ENCODE measurements around the gene R3HDML.

Gene R3HDML

GRCh38 chr20:44364068-44364467 is 27.2 kb downstream of the R3HDML start:
- Mint-ChIP-seq H3K4me3 (no peak overlapping the region), H3K9me3 (no peaks in the 10 kb centered on the region), H3K36me3 (ENCODE audit: low read depth) (no peaks in the 10 kb centered on the region), H3K4me1 (ENCODE audit: low read depth) (no peaks in the 10 kb centered on the region), H3K27ac (no peak overlapping the region), H3K27me3 (ENCODE audit: low read depth) (peaks cover 6% of the 10 kb centered on the region)

GRCh38 chr20:44364780-44365179 is 27.9 kb downstream of the R3HDML start:
- Mint-ChIP-seq H3K9me3 (no peaks in the 10 kb centered on the region), H3K27me3 (ENCODE audit: low read depth) (peaks cover 6% of the 10 kb centered on the region), H3K36me3 (ENCODE audit: low read depth) (no peaks in the 10 kb centered on the region), H3K27ac (no peak overlapping the region), H3K4me1 (ENCODE audit: low read depth) (no peaks in the 10 kb centered on the region), H3K4me3 (no peak overlapping the region)

GRCh38 chr20:44367746-44368145 is 30.9 kb downstream of the R3HDML start:
- H3K4me3 Mint-ChIP-seq = no peak overlapping the region
- H3K9me3 Mint-ChIP-seq = no peaks in the 10 kb centered on the region
- no peaks in the 10 kb centered on the region for H3K4me1 Mint-ChIP-seq (ENCODE audit: low read depth)
- no peak overlapping the region for H3K27ac Mint-ChIP-seq
- no peaks in the 10 kb centered on the region for H3K36me3 Mint-ChIP-seq (ENCODE audit: low read depth)
- peaks cover 3% of the 10 kb centered on the region for H3K27me3 Mint-ChIP-seq (ENCODE audit: low read depth)

GRCh38 chr20:44370639-44371218 is 33.9 kb downstream of the R3HDML start:
- Mint-ChIP-seq H3K27ac (no peak overlapping the region), H3K4me1 (ENCODE audit: low read depth) (no peaks in the 10 kb centered on the region), H3K27me3 (ENCODE audit: low read depth) (peaks cover 5% of the 10 kb centered on the region), H3K4me3 (no peak overlapping the region), H3K9me3 (no peaks in the 10 kb centered on the region), H3K36me3 (ENCODE audit: low read depth) (no peaks in the 10 kb centered on the region)

- H3K27ac Mint-ChIP-seq = no peak overlapping the region
- H3K36me3 Mint-ChIP-seq (ENCODE audit: low read depth) = no peaks in the 10 kb centered on the region
- H3K4me1 Mint-ChIP-seq (ENCODE audit: low read depth) = no peaks in the 10 kb centered on the region
- H3K9me3 Mint-ChIP-seq = no peaks in the 10 kb centered on the region
- H3K27me3 Mint-ChIP-seq (ENCODE audit: low read depth) = peaks cover 4% of the 10 kb centered on the region
- no peak overlapping the region for H3K4me3 Mint-ChIP-seq
These were observed 45.8 kb downstream of the R3HDML start for GRCh38 chr20:44382641-44383040.

- Mint-ChIP-seq H3K9me3 (no peaks in the 10 kb centered on the region), H3K27ac (no peak overlapping the region), H3K4me1 (ENCODE audit: low read depth) (peaks cover 2% of the 10 kb centered on the region), H3K36me3 (ENCODE audit: low read depth) (no peaks in the 10 kb centered on the region), H3K27me3 (ENCODE audit: low read depth) (peaks cover 15% of the 10 kb centered on the region), H3K4me3 (no peak overlapping the region)
These were observed 47.7 kb downstream of the R3HDML start for GRCh38 chr20:44384423-44385027.

- Mint-ChIP-seq H3K36me3 (ENCODE audit: low read depth) (no peaks in the 10 kb centered on the region), H3K27ac (no peak overlapping the region), H3K27me3 (ENCODE audit: low read depth) (peaks cover 13% of the 10 kb centered on the region), H3K4me1 (ENCODE audit: low read depth) (peaks cover 2% of the 10 kb centered on the region), H3K9me3 (no peaks in the 10 kb centered on the region), H3K4me3 (no peak overlapping the region)
These were observed 51.7 kb downstream of the R3HDML start for GRCh38 chr20:44388466-44389023.

GRCh38 chr20:44389871-44390270 is 53.0 kb downstream of the R3HDML start:
- peaks cover 2% of the 10 kb centered on the region for H3K4me1 Mint-ChIP-seq (ENCODE audit: low read depth)
- H3K27ac Mint-ChIP-seq = no peak overlapping the region
- H3K36me3 Mint-ChIP-seq (ENCODE audit: low read depth) = no peaks in the 10 kb centered on the region
- H3K9me3 Mint-ChIP-seq = no peaks in the 10 kb centered on the region
- H3K4me3 Mint-ChIP-seq = no peak overlapping the region
- peaks cover 13% of the 10 kb centered on the region for H3K27me3 Mint-ChIP-seq (ENCODE audit: low read depth)

GRCh38 chr20:44390280-44390679 is 53.4 kb downstream of the R3HDML start:
- no peak overlapping the region for H3K4me3 Mint-ChIP-seq
- H3K9me3 Mint-ChIP-seq = no peaks in the 10 kb centered on the region
- H3K27ac Mint-ChIP-seq = no peak overlapping the region
- H3K4me1 Mint-ChIP-seq (ENCODE audit: low read depth) = peaks cover 2% of the 10 kb centered on the region
- no peaks in the 10 kb centered on the region for H3K36me3 Mint-ChIP-seq (ENCODE audit: low read depth)
- H3K27me3 Mint-ChIP-seq (ENCODE audit: low read depth) = peaks cover 13% of the 10 kb centered on the region

- Mint-ChIP-seq H3K4me3 (no peak overlapping the region), H3K27me3 (ENCODE audit: low read depth) (peaks cover 13% of the 10 kb centered on the region), H3K36me3 (ENCODE audit: low read depth) (no peaks in the 10 kb centered on the region), H3K27ac (no peak overlapping the region), H3K9me3 (no peaks in the 10 kb centered on the region), H3K4me1 (ENCODE audit: low read depth) (peaks cover 2% of the 10 kb centered on the region)
These were observed 55.4 kb downstream of the R3HDML start for GRCh38 chr20:44392088-44392775.

GRCh38 chr20:44392776-44393607 is 56.1 kb downstream of the R3HDML start:
- peaks cover 2% of the 10 kb centered on the region for H3K4me1 Mint-ChIP-seq (ENCODE audit: low read depth)
- H3K9me3 Mint-ChIP-seq = no peaks in the 10 kb centered on the region
- no peaks in the 10 kb centered on the region for H3K36me3 Mint-ChIP-seq (ENCODE audit: low read depth)
- H3K27me3 Mint-ChIP-seq (ENCODE audit: low read depth) = peaks cover 13% of the 10 kb centered on the region
- no peak overlapping the region for H3K27ac Mint-ChIP-seq
- no peak overlapping the region for H3K4me3 Mint-ChIP-seq

GRCh38 chr20:44393608-44394451 is 57.0 kb downstream of the R3HDML start:
- Mint-ChIP-seq H3K4me1 (ENCODE audit: low read depth) (no peaks in the 10 kb centered on the region), H3K36me3 (ENCODE audit: low read depth) (no peaks in the 10 kb centered on the region), H3K27me3 (ENCODE audit: low read depth) (peaks cover 9% of the 10 kb centered on the region), H3K4me3 (no peak overlapping the region), H3K27ac (no peak overlapping the region), H3K9me3 (no peaks in the 10 kb centered on the region)

- no peak overlapping the region for H3K4me3 Mint-ChIP-seq
- no peak overlapping the region for H3K27ac Mint-ChIP-seq
- H3K9me3 Mint-ChIP-seq = no peaks in the 10 kb centered on the region
- H3K4me1 Mint-ChIP-seq (ENCODE audit: low read depth) = no peaks in the 10 kb centered on the region
- no peaks in the 10 kb centered on the region for H3K36me3 Mint-ChIP-seq (ENCODE audit: low read depth)
- peaks cover 3% of the 10 kb centered on the region for H3K27me3 Mint-ChIP-seq (ENCODE audit: low read depth)
These were observed 57.5 kb downstream of the R3HDML start for GRCh38 chr20:44394452-44394701.

Measured in T-helper 1 cell treated with Interleukin-12 subunit alpha and Interleukin-12 subunit beta and Interleukin-4 antibody, amounts not matched to agents 30 μg/mL and 1 μg/mL, for 36 hours (primary cell).